Choroid plexus epithelial cell (primary cell): ENCODE measurements around the gene ISYNA1.

Experiments
- DNase-seq: peaks from one replicate; pipeline ENCODE4 v3.0.0-alpha.2; 2010; ENCODE audit warnings: low read depth
- H3K4me3 ChIP-seq: 2 replicates; pipeline ENCODE4 v1.5.1; 2011; ENCODE audit warnings: low read depth, mild to moderate bottlenecking, control low read depth, low read length, moderate library complexity
- TF ChIP-seq, protein P1 (sequence below): conservative IDR thresholded peaks from 2 replicates; pipeline ENCODE4 v1.5.1; 2011; ENCODE audit warnings: low read depth, mild to moderate bottlenecking, control low read depth, inconsistent platforms, low read length, moderate library complexity

The ISYNA1 gene

DNA sequence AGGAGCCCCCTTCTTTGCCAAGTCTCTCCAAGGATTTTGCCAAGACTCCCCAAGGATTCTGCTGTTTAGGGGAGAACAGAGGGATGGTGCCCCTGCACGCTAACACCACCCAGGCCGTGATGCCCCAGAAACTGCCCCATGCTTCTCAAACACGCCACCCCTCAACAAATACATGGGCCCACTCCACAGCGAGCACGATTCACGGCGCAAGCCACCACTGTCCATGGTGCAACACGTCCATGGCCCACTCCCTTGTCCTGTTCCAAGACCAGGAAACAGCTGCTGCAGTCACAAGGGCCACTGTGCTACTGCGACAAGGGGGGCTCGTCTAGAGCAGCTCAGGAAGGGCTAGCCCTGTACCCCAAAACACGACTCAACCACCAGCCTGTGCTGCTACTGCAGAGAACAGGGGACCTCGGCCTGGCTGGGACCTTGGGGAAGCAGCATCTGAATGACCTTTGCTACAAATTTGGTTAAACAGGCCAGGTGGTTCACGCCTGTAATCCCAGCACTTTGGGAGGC lies 36.5 kb upstream of the ISYNA1 start:
- H3K4me3 ChIP-seq: no peak overlapping the region
- TF ChIP-seq, protein P1, sequence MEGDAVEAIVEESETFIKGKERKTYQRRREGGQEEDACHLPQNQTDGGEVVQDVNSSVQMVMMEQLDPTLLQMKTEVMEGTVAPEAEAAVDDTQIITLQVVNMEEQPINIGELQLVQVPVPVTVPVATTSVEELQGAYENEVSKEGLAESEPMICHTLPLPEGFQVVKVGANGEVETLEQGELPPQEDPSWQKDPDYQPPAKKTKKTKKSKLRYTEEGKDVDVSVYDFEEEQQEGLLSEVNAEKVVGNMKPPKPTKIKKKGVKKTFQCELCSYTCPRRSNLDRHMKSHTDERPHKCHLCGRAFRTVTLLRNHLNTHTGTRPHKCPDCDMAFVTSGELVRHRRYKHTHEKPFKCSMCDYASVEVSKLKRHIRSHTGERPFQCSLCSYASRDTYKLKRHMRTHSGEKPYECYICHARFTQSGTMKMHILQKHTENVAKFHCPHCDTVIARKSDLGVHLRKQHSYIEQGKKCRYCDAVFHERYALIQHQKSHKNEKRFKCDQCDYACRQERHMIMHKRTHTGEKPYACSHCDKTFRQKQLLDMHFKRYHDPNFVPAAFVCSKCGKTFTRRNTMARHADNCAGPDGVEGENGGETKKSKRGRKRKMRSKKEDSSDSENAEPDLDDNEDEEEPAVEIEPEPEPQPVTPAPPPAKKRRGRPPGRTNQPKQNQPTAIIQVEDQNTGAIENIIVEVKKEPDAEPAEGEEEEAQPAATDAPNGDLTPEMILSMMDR: no peak
- DNase-seq: no peak

DNA sequence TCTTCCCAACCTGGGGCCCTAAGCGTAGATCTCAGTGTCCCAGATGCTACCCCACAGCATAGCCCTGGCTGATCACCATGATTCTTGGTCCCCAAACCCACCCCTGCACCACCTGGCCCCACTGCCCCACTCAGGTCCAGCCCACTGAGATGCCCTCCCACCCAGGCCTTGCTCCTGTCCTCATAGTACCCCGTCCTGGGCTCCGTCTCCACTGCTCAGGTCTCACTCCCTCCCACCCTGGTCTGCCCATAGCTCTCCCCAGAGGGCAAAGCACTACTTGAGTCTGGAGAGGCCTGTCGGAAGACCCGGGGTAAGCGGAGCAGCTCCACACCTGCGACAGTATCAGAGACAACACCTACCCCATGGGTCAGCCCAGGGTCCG lies 35.8 kb upstream of the ISYNA1 start:
- no peak for DNase-seq
- TF ChIP-seq, protein P1: no peak
- H3K4me3 ChIP-seq: no peak overlapping the region

DNA sequence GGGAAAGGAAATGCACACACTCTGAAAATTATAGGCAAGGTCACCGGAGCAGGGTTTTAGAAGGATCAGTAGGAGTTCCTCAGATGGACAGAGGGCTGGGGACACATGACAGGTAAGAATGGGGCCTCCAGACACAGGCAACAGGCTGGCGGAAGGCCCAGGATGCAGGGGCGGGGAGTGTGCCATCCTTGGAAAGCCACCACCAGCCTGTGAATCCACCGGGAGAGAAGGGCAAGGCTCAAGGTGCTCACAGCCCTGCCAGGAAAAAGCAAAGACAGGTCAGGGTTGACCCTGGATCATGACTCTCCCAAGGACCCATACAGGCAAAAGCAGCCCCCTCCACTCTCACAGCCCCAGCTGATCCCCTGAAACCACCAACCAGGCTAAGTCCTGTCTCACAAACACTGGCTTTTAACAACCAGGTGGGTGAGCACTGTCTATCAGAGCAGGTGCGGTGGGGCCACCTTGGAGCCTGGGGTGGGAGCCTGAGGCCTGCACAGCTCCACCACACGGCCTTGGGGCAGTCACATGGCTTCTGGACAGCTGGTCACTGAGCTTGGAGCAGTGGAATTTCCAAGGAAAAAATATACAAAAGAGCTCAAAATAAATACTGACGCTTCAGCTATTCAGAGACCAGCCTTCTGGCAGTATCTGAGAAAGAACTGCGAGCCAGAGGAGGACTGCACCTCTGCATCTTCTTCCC lies 35.2 kb upstream of the ISYNA1 start:
- DNase-seq: no peak
- TF ChIP-seq, protein P1: no peak
- no peak overlapping the region for H3K4me3 ChIP-seq

DNA sequence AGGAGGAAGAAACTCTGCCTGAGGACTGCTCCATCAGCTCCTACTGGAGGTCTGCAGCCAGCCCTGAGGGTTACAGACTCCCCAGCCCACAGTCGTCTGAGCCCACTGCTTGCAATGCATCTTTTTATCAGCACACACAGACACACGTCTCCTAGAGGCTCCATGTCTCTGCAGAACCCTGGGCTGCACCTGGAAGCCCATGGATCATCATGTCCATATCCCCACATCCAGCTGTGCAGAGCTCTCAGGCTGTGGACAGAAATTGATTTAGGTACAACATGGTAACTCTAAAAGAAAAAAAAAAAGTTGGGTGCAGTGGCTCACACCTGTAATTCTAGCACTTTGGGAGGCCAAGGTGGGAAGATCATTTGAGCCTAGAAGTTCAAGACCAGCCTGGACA lies 32.9 kb upstream of the ISYNA1 start:
- H3K4me3 ChIP-seq: no peak overlapping the region
- no peak for DNase-seq
- TF ChIP-seq, protein P1: no peak

DNA sequence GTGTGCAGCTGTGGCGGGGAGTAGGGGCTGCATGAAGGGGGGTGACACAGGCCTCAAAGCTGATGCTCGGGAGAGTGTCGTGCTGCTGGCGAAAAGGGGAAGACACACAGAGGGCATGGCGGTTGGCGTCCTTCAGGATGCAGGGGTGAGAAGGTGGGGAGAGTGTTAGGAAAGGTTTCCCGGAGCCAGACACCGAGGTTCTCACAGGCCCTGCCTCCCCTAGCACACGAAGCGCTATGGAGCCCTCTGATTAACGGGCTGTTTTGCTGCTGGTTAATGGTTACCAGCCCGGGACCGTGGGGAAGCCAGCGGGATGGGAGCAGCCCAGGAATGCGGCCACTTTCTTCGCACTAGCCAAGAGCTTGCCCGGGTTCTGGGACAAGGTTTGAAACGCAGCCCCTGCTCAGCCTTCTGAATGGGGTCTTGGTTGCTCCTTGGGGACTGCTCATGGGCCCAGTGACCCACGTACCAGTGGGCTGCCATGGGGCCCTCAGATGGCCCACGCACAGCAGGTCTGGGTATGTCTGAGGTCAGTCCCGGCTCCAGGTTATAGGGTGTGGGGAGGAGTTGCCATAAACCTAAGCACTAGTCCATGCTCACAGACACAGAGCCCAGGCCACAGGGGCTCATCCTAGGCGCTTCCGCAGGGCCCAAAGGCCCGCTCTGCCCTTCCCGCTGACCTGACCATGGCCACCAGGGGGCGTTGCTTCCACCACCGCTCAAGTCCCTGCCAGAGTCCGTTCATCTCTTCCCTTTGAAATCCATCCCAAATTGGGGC lies 31.3 kb upstream of the ISYNA1 start:
- H3K4me3 ChIP-seq: no peak overlapping the region
- TF ChIP-seq, protein P1: peak; percentile 84
- peak; percentile 78 for DNase-seq

DNA sequence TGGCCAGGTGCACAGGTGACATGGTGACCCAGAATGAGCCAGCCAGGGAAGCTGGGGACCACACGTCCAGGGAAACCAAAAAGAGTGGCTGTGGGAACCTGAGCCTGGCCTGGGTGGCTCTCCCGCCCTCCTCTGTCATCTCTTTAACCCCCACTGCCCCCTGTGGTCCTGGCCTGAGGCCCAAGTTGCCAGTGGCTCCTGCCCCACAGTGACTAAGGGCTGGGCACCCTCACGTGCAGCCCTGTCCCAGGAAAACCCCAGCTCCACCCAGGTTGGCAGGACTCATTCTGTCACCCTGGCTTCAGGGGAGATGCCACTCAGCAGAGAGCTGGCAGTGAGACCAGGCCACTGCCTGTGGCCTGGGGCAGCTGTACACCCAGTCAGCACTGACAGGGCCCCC lies 30.6 kb upstream of the ISYNA1 start:
- H3K4me3 ChIP-seq: no peak overlapping the region
- no peak for DNase-seq
- TF ChIP-seq, protein P1: no peak
